CMK (cell line): ENCODE data around the gene C9orf153.
"Not testable (repeated sequence)": the region's sequence is repeated elsewhere in the genome, so short reads cannot be mapped to it uniquely, and the experiment has no call there.

Source experiments
- DNase-seq: peaks from one replicate; pipeline ENCODE4 v3.0.0-alpha.2; 2010; ENCODE audit warnings: low read depth

The C9orf153 gene

GRCh38 chr9:86259557-86259956 is at the start of gene C9orf153:
TSS of gene C9orf153 (minus strand) at chr9:86259657. CDS start at chr9:86229603, 30,054 bp downstream.
- DNase-seq: no peak

- DNase-seq: no peak
Observed at GRCh38 chr9:86308687-86309086, 49.2 kb upstream of the C9orf153 start.

GRCh38 chr9:86304236-86304730 is 44.8 kb upstream of the C9orf153 start:
- DNase-seq: no peak

- DNase-seq: no peak
Observed at GRCh38 chr9:86303316-86303975, 44.0 kb upstream of the C9orf153 start.

GRCh38 chr9:86301686-86302085 is 42.2 kb upstream of the C9orf153 start:
- no peak for DNase-seq

GRCh38 chr9:86300701-86301100 is 41.2 kb upstream of the C9orf153 start:
- no peak for DNase-seq

- no peak for DNase-seq
Observed at GRCh38 chr9:86298873-86299272, 39.4 kb upstream of the C9orf153 start.

GRCh38 chr9:86290341-86290740 is 30.9 kb upstream of the C9orf153 start:
- not testable (repeated sequence) for DNase-seq

- DNase-seq: no peak
Observed at GRCh38 chr9:86288499-86289198, 29.2 kb upstream of the C9orf153 start.

GRCh38 chr9:86287013-86287412 is 27.6 kb upstream of the C9orf153 start:
- no peak for DNase-seq

GRCh38 chr9:86286278-86286677 is 26.8 kb upstream of the C9orf153 start:
- DNase-seq: peak; percentile 48

GRCh38 chr9:86285261-86285660 is 25.8 kb upstream of the C9orf153 start:
- DNase-seq: peak; percentile 35

GRCh38 chr9:86282979-86283535 is 23.6 kb upstream of the C9orf153 start:
- no peak for DNase-seq

- DNase-seq: peak; percentile 54
Observed at GRCh38 chr9:86282077-86282978, 22.9 kb upstream of the C9orf153 start, which contains the start of gene ISCA1. TSS of gene ISCA1 (minus strand) at chr9:86282538. CDS start at chr9:86282458, 80 bp downstream.

- no peak for DNase-seq
Observed at GRCh38 chr9:86281593-86282076, 22.2 kb upstream of the C9orf153 start.

GRCh38 chr9:86280580-86280979 is 21.1 kb upstream of the C9orf153 start:
- DNase-seq: no peak

GRCh38 chr9:86279839-86280238 is 20.4 kb upstream of the C9orf153 start:
- DNase-seq: no peak

GRCh38 chr9:86277072-86277471 is 17.6 kb upstream of the C9orf153 start:
- no peak for DNase-seq

GRCh38 chr9:86275962-86276361 is 16.5 kb upstream of the C9orf153 start:
- no peak for DNase-seq

- no peak for DNase-seq
Observed at GRCh38 chr9:86274821-86275643, 15.6 kb upstream of the C9orf153 start.

- no peak for DNase-seq
Observed at GRCh38 chr9:86272221-86272620, 12.8 kb upstream of the C9orf153 start.
